Mucosa of descending colon (tissue), 3 donors: ENCODE data around the gene MRPL23. TPM values are rescaled to one million over a fixed set of nuclear protein-coding genes. Genes with fewer than 3 reads are reported as not detected.

Experiments used
- ATAC-seq: fragments of 200-7000 bp; cut with Tn5 transposase; one replicate; pipeline ENCODE4 v1.9.1; 2020; ENCODE audit warnings: mild to moderate bottlenecking, moderate library complexity
- DNase-seq, 3 donors: peaks; one replicate each; pipeline ENCODE4 v3.0.0-alpha.2; 2020
- H3K36me3 ChIP-seq: fragments of 200-600 bp; one replicate; pipeline ENCODE4 v1.8.0; 2021; ENCODE audit warnings: low read depth, mild to moderate bottlenecking
- H3K4me1 ChIP-seq: fragments of 200-600 bp; one replicate; pipeline ENCODE4 v1.8.0; 2021; ENCODE audit warnings: low read depth, mild to moderate bottlenecking
- H3K4me3 ChIP-seq: fragments of 200-600 bp; one replicate; pipeline ENCODE4 v1.8.0; 2021; ENCODE audit warnings: mild to moderate bottlenecking
- H3K9me3 ChIP-seq: fragments of 200-600 bp; one replicate; pipeline ENCODE4 v1.8.0; 2021; ENCODE audit warnings: mild to moderate bottlenecking
- CTCF ChIP-seq: fragments of 200-600 bp; IDR thresholded peaks from one replicate; pipeline ENCODE4 v1.8.0; 2022; ENCODE audit warnings: antibody characterized with exemption, mild to moderate bottlenecking
- intact Hi-C, 2 donors: fragments of 100-400 bp; cut with DNase I in 1 of 2; cut with micrococcal nuclease in 1 of 2; formaldehyde crosslinking; loops; one replicate each; pipeline versions ENCODE4 v1.11.0 to v1.11.1; 2022; cut with DNase I, micrococcal nuclease
- total RNA-seq, 3 donors: library from RNA; stranded (reverse); fragmentation: NEBNext Ultra II Directional in 2 of 3; extraction: Animal tissue kit (Norgen Biotek cat#: 25700) in 2 of 3; gene quantifications; one replicate each; pipeline versions ENCODE4 v1.2.1 to v1.2.4, GENCODE V29; 2021 to 2023
- donor health status: DM: no; HTN: no; CAD: no; lungs with moderate emphysema.
- donor health status: DM: no; HTN: no; CAD: no.
- donor health status: DM: no; HTN: yes; CAD: no.

Gene MRPL23
- total RNA-seq, 3 donors from 2014 or later = 42.5 to 105 (median 56.1) TPM

DNA sequence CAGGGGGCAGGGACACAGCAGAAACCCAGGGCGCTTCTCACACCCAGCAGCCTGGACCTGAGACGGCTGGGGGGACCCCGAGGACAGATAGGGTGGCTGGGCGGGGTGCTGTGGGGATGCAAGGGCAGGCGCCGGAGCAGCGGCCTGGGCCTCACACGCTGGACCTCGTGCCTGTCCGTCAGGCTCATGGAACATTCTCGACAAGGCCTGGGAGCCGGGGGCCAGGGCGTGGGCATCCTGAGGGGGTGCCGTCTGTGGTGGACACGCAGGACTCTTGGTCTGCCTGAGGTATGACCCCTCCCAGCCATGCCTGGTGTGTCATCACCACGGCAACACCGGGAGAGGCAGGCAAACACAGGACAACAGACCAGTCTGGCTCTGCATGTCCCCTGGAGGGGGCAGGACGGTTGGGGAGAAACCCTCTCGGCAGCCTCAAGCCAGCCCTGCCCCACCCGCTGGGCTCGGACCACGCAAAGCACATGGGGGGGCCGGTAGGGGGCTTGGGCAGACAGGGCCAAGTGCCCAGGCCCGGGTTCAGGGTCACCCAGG, 21.4 kb downstream of the MRPL23 start:
- TF ChIP-seq CTCF = no peak
- intact Hi-C loops = no loop called here
- Histone ChIP-seq H3K4me3 (no peak overlapping the region), H3K9me3 (no peaks in the 10 kb centered on the region), H3K36me3 (no peaks in the 10 kb centered on the region), H3K4me1 (no peaks in the 10 kb centered on the region)
- DNase-seq = peak in 2 of 3 donors; percentile 8 to 17
- ATAC-seq = peak; percentile 52

- Histone ChIP-seq H3K36me3 (no peaks in the 10 kb centered on the region), H3K4me1 (no peaks in the 10 kb centered on the region), H3K4me3 (no peak overlapping the region), H3K9me3 (no peaks in the 10 kb centered on the region)
- intact Hi-C loops = no loop called here
- no peak for TF ChIP-seq CTCF
- no peak for DNase-seq
- ATAC-seq = peak; percentile 45
Measured at GRCh38 chr11:1969035-1969434, 21.9 kb downstream of the MRPL23 start.

- Histone ChIP-seq H3K36me3 (no peaks in the 10 kb centered on the region), H3K9me3 (no peaks in the 10 kb centered on the region), H3K4me3 (no peak overlapping the region), H3K4me1 (no peaks in the 10 kb centered on the region)
- intact Hi-C loops = no loop called here
- DNase-seq = no peak
- ATAC-seq = no peak
- TF ChIP-seq CTCF = no peak
Measured at GRCh38 chr11:1969776-1970175, 22.6 kb downstream of the MRPL23 start.

DNA sequence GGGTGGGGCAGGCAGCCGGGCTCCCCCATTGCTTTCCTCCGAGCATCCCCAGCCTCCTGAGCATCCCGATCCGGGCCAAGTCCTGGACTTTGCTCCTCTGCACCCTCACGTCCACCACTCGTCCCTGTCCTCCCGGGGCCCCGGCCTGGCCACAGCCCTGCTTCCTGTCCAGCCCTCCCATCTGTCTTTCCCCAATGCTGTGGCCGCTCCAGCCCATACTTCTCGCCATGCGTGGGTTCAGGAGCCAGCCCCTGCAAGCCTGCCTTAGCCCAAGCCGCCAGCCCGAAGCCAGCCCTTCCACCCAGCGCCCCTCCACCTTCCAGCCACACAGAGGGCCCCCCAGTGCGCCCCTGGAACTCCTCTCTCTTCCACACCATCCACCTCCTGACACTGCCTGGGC, 23.8 kb downstream of the MRPL23 start:
- TF ChIP-seq CTCF = no peak
- no peak overlapping the region for H3K4me3 ChIP-seq
- no peaks in the 10 kb centered on the region for H3K36me3 ChIP-seq
- H3K9me3 ChIP-seq = no peaks in the 10 kb centered on the region
- no peaks in the 10 kb centered on the region for H3K4me1 ChIP-seq
- intact Hi-C loops = no loop called here
- ATAC-seq (no peak), DNase-seq (peak in 1 of 3 donors; percentile 19)

- no peak for TF ChIP-seq CTCF
- H3K36me3 ChIP-seq = no peaks in the 10 kb centered on the region
- no peak overlapping the region for H3K4me3 ChIP-seq
- no peaks in the 10 kb centered on the region for H3K4me1 ChIP-seq
- DNase-seq (no peak), ATAC-seq (no peak)
- H3K9me3 ChIP-seq = no peaks in the 10 kb centered on the region
- intact Hi-C loops = no loop called here
Measured at GRCh38 chr11:1975185-1975584, 28.1 kb downstream of the MRPL23 start.
